Lower lobe of right lung (tissue), 2 donors: ENCODE measurements around the gene KRT74. TPM values are rescaled to one million over a fixed set of nuclear protein-coding genes. Genes with fewer than 3 reads are reported as not detected.

ENCODE experiments used
- ATAC-seq, 2 donors: fragments of 200-7000 bp; cut with Tn5 transposase; one replicate each; pipeline ENCODE4 v1.9.1; 2020 to 2022; ENCODE audit warnings: mild to moderate bottlenecking in 2 of 2, moderate library complexity in 2 of 2
- DNase-seq: peaks from one replicate; pipeline ENCODE4 v3.0.0-alpha.2; 2020
- H3K27ac ChIP-seq: fragments of 200-600 bp; one replicate; pipeline ENCODE4 v1.8.0; 2022
- H3K27me3 ChIP-seq: fragments of 200-600 bp; one replicate; pipeline ENCODE4 v1.8.0; 2022; ENCODE audit warnings: low read depth
- H3K36me3 ChIP-seq: fragments of 200-600 bp; one replicate; pipeline ENCODE4 v1.8.0; 2022; ENCODE audit warnings: mild to moderate bottlenecking
- H3K4me1 ChIP-seq: fragments of 200-600 bp; one replicate; pipeline ENCODE4 v1.8.0; 2022
- H3K4me3 ChIP-seq: fragments of 200-600 bp; one replicate; pipeline ENCODE4 v1.8.0; 2022; ENCODE audit warnings: mild to moderate bottlenecking
- H3K9me3 ChIP-seq: fragments of 200-600 bp; one replicate; pipeline ENCODE4 v1.8.0; 2022
- intact Hi-C: fragments of 100-400 bp; cut with DNase I; formaldehyde crosslinking; loops from one replicate; pipeline ENCODE4 v1.11.0; 2022
- total RNA-seq: library from RNA; stranded (reverse); fragmentation: NEBNext Ultra II Directional; extraction: Animal tissue kit (Norgen Biotek cat#: 25700); gene quantifications from one replicate; pipeline ENCODE4 v1.2.1, GENCODE V29; 2021
- TF ChIP-seq, protein P1 (sequence below): fragments of 200-600 bp; IDR thresholded peaks from one replicate; pipeline ENCODE4 v1.8.0; 2022; ENCODE audit warnings: antibody characterized with exemption, mild to moderate bottlenecking
- donor health status: DM: no; HTN: yes; CAD: no; lungs with severe emphysema.

KRT74 gene
- total RNA-seq, 1 donor from 2014 or later = not detected

DNA sequence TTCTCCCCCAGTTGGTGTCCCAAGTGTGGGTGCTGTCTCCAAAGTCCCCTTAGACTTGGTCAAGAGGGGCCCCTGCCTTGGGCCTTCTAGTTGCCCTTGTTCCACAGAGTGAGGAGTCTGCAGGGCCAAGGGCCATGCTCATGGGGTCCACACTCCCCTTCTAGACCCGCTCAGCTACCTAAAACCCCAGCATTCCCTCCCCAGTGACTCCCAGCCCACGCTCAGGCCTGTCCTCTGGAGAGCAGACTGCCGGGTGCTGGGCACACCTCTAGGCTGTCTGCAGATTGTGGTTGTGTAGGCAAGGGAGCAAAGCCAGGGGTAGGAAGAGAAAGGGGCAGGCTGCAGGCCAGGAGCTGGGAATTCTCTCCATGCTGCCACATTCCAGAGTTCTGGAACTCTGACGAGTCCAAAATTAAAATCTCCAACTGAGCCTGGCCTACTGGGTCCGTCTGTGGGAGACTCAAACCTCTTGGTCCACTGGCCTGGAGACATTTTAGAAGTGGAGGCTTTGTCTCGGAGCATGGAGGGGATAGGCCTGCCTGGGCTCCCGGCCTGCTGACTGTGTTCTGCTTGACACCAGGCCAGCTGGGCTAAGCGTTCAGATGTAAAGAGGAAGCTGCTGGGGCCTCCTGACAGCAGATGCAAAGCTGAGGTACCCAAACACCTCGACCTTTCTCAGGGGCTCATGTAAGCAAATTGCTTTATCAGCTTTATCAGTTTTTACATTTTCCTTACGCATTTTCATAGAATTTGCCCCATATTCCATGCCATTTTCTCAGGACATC lies 39.8 kb downstream of the KRT74 start:
- H3K9me3 ChIP-seq = no peaks in the 10 kb centered on the region
- intact Hi-C loops = no loop called here
- no peak for ATAC-seq
- H3K27me3 ChIP-seq = no peaks in the 10 kb centered on the region
- no peak overlapping the region for H3K4me3 ChIP-seq
- H3K27ac ChIP-seq = no peak overlapping the region
- H3K36me3 ChIP-seq = no peaks in the 10 kb centered on the region
- TF ChIP-seq, protein P1, sequence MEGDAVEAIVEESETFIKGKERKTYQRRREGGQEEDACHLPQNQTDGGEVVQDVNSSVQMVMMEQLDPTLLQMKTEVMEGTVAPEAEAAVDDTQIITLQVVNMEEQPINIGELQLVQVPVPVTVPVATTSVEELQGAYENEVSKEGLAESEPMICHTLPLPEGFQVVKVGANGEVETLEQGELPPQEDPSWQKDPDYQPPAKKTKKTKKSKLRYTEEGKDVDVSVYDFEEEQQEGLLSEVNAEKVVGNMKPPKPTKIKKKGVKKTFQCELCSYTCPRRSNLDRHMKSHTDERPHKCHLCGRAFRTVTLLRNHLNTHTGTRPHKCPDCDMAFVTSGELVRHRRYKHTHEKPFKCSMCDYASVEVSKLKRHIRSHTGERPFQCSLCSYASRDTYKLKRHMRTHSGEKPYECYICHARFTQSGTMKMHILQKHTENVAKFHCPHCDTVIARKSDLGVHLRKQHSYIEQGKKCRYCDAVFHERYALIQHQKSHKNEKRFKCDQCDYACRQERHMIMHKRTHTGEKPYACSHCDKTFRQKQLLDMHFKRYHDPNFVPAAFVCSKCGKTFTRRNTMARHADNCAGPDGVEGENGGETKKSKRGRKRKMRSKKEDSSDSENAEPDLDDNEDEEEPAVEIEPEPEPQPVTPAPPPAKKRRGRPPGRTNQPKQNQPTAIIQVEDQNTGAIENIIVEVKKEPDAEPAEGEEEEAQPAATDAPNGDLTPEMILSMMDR = no peak
- no peaks in the 10 kb centered on the region for H3K4me1 ChIP-seq
- no peak for DNase-seq

DNA sequence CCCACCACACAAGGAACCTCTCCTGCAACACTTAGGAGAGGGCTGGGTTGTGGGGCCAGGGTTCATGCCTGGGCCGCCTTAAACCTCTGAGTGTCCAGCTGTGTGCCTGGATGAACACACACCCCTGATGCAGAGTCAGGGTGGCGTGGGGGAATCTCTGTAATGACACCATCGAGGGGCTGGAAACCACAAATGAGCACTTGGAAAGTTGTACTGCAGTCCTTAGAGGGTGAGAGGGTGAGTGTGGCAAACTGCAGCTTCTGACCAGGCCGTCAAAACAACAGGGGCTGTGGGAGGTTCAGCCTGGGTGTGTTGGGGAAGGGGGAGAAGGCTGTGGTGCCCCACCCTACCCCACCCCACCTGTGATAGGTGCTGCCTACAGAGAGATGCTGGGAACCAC lies 41.0 kb downstream of the KRT74 start:
- intact Hi-C loops = no loop called here
- Histone ChIP-seq H3K4me1 (no peaks in the 10 kb centered on the region), H3K27me3 (peaks cover under 1% of the 10 kb centered on the region), H3K27ac (no peak overlapping the region), H3K4me3 (no peak overlapping the region), H3K36me3 (no peaks in the 10 kb centered on the region), H3K9me3 (no peaks in the 10 kb centered on the region)
- TF ChIP-seq, protein P1 = no peak
- DNase-seq (no peak), ATAC-seq (no peak)

DNA sequence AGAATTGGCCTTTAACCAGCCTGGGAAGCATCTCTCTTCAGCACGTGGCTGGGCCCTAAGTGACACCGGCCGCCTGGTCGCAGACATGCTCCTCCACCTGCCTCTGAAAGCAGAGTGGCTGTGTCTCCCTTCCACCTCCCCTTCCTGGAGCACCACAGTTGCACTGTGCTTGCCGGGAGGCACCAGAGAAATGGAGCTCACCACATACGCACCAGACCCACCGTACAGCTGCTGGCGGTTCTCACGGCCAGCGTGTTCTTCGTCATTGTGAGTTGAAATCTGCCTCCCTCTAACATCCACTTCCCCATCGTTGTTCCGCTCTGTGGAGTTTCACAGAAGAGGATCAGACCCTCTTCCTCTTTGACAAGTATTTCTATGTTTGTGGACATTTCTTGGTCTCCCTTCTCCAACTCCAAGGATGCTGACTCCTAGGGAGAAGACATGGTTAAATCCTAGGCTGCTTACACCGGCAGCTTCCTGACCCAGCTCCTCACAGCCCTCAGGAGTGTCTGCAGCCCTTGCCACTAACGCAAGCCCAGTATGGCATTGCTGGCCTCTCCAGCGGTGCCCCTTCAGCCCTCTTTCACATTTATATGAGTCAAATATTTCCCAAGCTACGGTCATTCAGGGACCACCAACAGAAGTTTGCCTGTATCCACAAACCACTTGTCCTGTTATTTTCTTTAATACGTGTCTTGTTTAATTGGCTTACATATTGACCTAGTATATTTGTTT lies 41.9 kb downstream of the KRT74 start:
- ATAC-seq (no peak), DNase-seq (no peak)
- H3K36me3 ChIP-seq = no peaks in the 10 kb centered on the region
- H3K27me3 ChIP-seq = peaks cover 3% of the 10 kb centered on the region
- H3K27ac ChIP-seq = no peak overlapping the region
- H3K9me3 ChIP-seq = no peaks in the 10 kb centered on the region
- no peaks in the 10 kb centered on the region for H3K4me1 ChIP-seq
- H3K4me3 ChIP-seq = no peak overlapping the region
- TF ChIP-seq, protein P1 = no peak
- intact Hi-C loops = no loop called here

DNA sequence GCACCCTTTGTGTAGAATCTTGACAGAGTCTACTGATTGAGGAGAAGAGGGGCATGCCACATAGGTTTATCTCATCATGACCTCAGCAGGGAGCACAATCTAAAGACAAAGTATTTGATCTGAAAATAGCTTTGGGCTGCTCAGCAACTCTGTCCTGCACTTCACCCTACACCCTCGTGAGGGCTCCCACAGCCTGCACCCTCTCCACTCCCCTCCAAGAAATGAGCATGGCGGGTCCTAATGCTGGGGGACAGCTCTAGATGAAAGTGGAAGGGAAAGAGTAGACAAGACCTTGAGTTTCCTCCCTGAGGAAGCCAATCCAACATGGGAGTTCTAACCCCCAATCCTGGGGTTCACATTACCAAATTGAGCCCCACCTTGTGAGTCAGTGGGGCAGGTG lies 42.7 kb downstream of the KRT74 start:
- no peak for DNase-seq
- TF ChIP-seq, protein P1 = no peak
- H3K4me3 ChIP-seq = no peak overlapping the region
- peaks cover 3% of the 10 kb centered on the region for H3K27me3 ChIP-seq
- H3K4me1 ChIP-seq = no peaks in the 10 kb centered on the region
- H3K36me3 ChIP-seq = no peaks in the 10 kb centered on the region
- ATAC-seq = no peak
- H3K27ac ChIP-seq = no peak overlapping the region
- intact Hi-C loops = no loop called here
- no peaks in the 10 kb centered on the region for H3K9me3 ChIP-seq

DNA sequence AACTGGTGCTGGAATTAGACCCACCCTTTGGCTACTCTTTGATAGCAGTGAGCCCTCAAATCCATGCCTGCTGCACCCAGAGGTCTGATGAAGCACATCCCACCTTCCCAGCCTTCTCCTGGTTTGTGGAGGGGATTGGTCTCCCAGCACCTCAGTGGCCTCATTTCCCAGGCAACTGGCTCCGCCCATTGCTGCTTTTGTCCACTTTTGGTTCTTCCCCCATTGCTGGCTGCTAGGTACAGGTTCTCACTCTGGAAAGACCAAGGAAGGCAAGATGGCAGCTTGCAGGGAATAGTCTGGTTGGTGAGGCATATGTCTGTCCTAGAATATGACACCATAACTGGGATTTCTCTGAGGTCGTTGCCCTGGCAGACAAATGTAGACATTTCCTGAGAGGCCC lies 43.3 kb downstream of the KRT74 start:
- TF ChIP-seq, protein P1 = no peak
- H3K4me3 ChIP-seq = no peak overlapping the region
- no peaks in the 10 kb centered on the region for H3K36me3 ChIP-seq
- H3K27me3 ChIP-seq = peaks cover 3% of the 10 kb centered on the region
- DNase-seq (no peak), ATAC-seq (no peak)
- H3K9me3 ChIP-seq = no peaks in the 10 kb centered on the region
- intact Hi-C loops = no loop called here
- H3K4me1 ChIP-seq = no peaks in the 10 kb centered on the region
- H3K27ac ChIP-seq = no peak overlapping the region
